EL (cell line): Measurements from ENCODE around the gene CDK15.

Experiments used
- DNase-seq: peaks from one replicate; pipeline ENCODE4 v3.0.0-alpha.2; 2016

Gene CDK15

GRCh38 chr2:201915446-201915845 is 109.1 kb downstream of the CDK15 start:
- DNase-seq, result no peak

- DNase-seq, result no peak
These were observed 110.2 kb downstream of the CDK15 start for GRCh38 chr2:201916565-201916964.

GRCh38 chr2:201918616-201919307 is 112.4 kb downstream of the CDK15 start:
- DNase-seq, result no peak

- no peak for DNase-seq
These were observed 112.9 kb downstream of the CDK15 start for GRCh38 chr2:201919308-201919634.

GRCh38 chr2:201923436-201924328 is 117.3 kb downstream of the CDK15 start:
- DNase-seq, result no peak

GRCh38 chr2:201924453-201924852 is 118.1 kb downstream of the CDK15 start:
- no peak for DNase-seq

- no peak for DNase-seq
These were observed 118.7 kb downstream of the CDK15 start for GRCh38 chr2:201925056-201925455.

GRCh38 chr2:201926067-201926466 is 119.7 kb downstream of the CDK15 start:
- DNase-seq, result no peak

- DNase-seq, result no peak
These were observed 122.0 kb downstream of the CDK15 start for GRCh38 chr2:201928363-201928762.

GRCh38 chr2:201929281-201930026 is 123.1 kb downstream of the CDK15 start:
- no peak for DNase-seq

GRCh38 chr2:201930043-201930442 is 123.7 kb downstream of the CDK15 start:
- DNase-seq, result no peak

- no peak for DNase-seq
These were observed 124.5 kb downstream of the CDK15 start for GRCh38 chr2:201930831-201931230.

GRCh38 chr2:201931475-201931874 is 125.1 kb downstream of the CDK15 start:
- DNase-seq, result no peak

- DNase-seq, result peak; percentile 69
These were observed 125.6 kb downstream of the CDK15 start for GRCh38 chr2:201931951-201932350.

- DNase-seq, result no peak
These were observed 126.2 kb downstream of the CDK15 start for GRCh38 chr2:201932511-201932910.

GRCh38 chr2:201933792-201934237 is 127.5 kb downstream of the CDK15 start:
- peak; percentile 24 for DNase-seq

GRCh38 chr2:201936817-201937216 is 130.5 kb downstream of the CDK15 start:
- no peak for DNase-seq

GRCh38 chr2:201937343-201937742 is 131.0 kb downstream of the CDK15 start:
- DNase-seq, result no peak

GRCh38 chr2:201938156-201938775 is 131.9 kb downstream of the CDK15 start:
- no peak for DNase-seq

- no peak for DNase-seq
These were observed 132.4 kb downstream of the CDK15 start for GRCh38 chr2:201938781-201939180.

GRCh38 chr2:201939453-201939941 is 133.2 kb downstream of the CDK15 start:
- DNase-seq, result no peak

- DNase-seq, result no peak
These were observed 136.2 kb downstream of the CDK15 start for GRCh38 chr2:201942531-201942930.
